UCSD-AML1 (cell line): Measurements from ENCODE around the gene PEAK3.
A peak's percentile ranks its signal among the peaks of the same experiment; 100 is the strongest.

ENCODE experiments used
- DNase-seq: peaks from one replicate; lab custom pipeline; 2025; ENCODE audit not compliant: unreplicated experiment; lab: John Stamatoyannopoulos, UW

The PEAK3 gene

DNA sequence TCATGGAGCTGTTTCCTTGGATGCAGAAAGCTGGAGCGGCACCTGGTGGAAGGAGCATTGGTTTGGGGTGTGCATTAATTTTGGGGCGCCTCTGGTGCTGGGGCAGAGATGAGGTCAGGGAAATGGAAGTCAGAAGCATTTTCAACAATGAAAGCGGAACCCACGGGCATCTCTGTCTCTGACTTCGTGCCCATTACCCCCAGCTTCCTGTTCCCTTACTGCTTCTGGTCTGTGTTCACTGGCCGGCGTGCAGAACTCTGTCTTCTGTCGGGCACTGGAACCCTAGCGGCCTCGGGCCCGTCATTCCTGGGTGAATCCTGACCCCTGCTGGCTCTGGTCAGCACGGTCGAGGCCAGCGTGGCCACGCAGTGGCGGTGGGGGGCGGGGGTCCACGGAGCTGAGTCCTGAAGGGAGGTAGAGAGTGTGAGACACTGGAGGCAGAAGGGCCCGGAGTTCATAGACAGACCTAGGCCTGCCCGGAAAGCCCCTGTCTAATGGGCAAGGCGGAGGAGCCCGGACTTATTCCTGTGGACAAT lies 33.9 kb upstream of the PEAK3 start:
- peak; percentile 86 for DNase-seq

DNA sequence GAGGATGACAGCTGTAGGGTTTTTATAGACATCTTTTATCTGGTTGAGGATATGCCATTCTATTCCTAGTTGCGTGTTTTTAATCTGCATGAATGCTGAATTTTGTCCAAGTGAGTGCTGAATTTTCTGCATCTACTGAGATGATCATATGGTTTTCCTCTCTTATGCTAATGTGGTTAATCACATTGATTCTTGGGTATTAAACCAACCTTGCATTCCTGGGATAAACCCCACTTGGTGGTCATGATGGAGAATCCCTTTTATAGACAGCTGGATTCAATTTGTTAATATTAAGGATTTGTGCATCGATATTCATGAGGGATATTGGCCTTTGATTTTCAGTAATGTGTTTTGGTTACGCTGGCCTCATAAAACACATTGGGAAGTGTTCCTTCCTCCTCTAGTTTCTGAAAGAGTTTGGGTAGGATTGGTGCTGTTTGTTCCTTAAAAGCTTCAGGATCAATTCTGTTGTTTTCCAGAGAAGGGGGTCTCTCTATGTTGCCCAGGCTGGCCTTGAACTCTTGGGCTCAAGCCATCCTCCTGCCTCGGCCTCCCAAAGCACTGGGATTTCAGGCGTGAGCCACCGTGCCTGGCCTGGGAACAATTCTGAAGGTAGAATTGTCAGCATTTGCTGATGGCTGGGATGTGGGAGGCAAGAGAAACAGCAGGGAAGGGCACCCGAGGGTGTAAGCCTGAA lies 33.3 kb upstream of the PEAK3 start:
- DNase-seq: no peak

DNA sequence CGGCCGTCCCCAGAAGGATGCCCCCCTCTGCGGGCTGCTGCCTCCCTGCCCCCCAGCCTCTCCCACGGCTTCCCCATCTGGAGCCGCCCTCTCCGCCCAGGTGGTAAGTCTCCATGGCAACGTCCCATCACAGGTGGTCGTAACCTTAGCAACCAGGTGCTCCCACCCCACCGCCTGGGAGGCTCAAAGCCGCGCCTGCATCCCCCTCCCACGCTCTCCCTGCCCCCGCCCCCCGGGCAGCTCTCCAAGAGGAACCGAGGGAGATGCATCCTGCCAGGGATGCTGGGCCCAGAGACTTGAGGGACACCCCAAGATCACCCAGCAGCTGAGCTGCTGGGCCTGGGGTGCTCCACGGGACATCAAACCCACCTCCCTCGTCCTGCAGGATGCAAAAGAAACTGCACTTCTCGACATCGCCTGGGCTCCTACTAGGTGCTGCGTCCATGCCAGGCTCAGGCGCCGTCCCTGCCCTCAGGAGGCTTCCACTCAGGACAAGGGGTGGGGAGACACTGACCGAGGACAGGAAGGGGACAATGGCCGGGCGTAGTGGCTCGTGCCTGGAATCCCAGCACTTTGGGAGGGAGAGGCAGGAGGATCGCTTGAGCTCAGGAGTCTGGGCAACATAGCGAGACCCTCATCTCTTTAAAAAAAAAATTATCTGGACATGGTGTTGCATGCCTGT lies 31.0 kb upstream of the PEAK3 start:
- no peak for DNase-seq

DNA sequence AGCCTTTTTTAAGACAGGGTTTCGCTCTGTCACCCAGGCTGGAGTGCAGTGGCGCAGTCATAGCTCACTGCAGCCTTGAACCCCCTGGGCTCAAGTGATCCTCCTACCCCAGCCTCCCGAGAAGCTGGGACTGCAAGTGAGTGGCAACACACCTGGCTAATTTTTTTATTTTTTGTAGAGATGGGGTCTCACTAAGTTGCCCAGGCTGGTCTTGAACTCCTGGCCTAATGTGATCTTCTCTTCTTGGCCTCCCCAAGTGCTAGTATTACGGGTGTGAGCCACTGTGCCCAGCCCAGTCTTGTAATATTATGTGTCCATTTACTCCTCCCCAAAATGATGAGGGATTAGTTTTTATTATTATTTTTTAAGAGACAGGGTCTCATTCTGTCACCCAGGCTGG lies 29.1 kb upstream of the PEAK3 start:
- no peak for DNase-seq

DNA sequence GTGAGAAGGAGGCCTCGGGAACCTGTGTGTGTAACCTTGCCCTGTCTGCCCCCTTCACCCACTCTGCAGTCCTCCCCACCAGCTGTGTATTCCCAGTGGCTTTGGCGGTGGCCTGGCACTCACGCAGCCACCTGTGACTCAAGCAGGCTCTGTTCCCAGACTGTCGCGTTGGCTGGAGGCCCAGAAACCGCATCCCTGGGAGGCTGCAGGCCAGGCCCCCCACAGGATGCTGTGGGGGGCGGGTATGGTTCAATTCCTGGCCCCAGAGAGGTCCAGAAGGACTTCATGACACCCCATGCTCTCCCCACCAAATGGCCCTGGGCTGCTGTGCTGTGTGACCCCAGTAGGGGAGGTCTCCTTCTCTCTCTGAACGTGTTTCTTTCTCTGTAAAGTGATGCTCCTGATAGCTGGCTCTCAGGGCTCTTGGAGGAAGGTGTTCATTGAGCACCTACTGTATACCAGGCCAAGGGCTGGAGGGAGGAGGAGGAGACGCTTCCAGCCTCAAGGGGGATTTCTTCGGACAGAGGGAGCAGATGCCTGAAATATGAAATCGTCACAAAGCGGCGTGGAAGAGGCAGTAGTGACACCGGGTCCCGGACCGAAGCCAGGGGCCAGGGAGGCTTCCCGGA lies 27.9 kb upstream of the PEAK3 start:
- no peak for DNase-seq

DNA sequence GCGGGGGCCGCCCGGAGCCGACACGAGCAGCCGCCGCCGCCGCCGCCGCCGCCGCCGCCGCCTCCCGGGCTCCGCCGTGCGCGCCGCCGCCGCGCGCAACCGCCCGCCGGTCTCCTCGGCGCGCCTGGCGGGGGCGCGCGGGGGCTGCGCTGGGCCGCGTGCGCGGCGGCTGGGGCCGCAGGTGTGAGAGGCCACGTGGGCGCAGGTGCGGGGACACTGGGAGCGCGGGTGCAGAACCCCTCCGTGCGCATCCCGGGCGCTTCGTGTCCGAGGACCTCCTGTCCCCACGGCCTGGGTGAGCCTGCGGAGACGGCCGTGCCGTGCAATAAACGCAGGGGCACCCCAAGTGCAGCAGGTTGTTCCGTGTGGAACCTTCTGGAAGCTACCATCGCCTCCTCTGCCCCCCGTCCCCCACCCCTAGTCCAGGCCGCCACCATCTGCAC lies 26.2 kb upstream of the PEAK3 start, which contains the start of gene LINGO3:
TSS of gene LINGO3 (minus strand) at position 41 of the 443 bp plus-strand sequence. CDS start 16,378 bp downstream, outside the sequence.
- no peak for DNase-seq

DNA sequence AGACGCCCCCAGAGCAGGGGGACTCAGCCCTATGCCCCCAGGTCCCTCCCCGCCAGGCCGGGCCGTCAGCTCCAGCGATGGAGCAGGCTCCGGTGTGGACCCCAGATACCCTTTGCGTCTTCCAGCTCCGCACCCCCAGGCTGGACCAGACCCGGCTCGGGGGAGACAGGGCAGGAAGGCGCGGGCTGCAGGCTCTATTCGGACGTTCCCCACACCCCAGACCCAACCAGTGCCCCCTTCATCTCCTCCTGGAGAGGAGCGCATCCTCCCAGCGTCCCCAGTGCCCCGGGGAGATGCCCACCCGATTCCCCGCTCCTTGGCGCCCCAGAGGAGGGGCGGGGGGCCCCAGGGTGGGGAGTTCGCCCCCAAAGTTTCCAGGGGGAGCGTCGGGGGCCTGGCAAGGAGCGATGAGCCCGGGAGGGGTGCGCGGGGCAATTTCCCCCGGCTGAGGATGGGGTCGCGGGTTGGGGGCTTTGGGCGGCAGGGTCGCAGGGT lies 25.6 kb upstream of the PEAK3 start:
- DNase-seq: no peak

DNA sequence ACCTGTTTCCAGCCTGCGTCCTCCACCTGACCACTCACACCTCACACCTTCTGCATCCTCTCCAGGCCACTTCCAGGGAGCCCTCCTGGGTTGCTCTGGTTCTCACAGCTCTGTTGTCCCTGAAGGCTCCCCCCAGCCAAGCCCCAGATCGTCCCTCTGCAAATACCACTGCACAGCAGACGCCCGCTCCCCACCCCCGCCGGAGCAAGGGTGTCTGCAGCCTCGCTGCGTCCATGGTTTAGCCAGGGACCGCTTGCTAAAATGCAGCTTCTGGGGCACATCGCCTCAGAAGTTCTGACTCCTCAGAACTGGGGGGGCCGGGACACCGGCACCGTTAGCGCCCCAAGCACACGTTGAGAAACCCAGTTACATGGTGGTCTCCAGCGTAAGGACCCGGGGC lies 25.0 kb upstream of the PEAK3 start:
- DNase-seq: no peak

DNA sequence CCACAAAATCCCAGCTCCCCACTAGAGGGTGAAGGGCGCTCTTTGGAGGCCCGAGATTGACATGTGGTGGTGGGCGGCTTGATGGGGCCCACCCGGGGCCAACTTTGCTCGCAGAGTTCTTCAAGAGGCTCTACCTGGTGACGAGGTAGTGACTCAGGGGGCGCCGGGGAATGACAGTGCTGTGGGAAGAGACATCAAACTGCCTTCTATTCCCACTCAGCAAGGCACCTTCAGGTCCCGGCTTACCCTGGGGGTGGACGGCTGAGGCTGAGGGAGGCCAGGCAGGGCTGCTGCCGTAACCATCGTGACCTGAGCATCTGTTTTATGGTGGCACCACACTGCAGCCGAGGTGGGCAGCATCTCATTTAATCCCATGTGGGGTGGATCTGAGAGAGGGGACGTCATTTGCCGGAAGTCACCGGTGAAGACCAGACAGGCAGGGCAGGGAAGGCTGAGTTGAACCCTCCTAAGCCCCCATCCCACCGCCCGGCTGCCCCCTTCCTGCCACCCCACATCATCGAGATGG lies 24.4 kb upstream of the PEAK3 start:
- DNase-seq: no peak

DNA sequence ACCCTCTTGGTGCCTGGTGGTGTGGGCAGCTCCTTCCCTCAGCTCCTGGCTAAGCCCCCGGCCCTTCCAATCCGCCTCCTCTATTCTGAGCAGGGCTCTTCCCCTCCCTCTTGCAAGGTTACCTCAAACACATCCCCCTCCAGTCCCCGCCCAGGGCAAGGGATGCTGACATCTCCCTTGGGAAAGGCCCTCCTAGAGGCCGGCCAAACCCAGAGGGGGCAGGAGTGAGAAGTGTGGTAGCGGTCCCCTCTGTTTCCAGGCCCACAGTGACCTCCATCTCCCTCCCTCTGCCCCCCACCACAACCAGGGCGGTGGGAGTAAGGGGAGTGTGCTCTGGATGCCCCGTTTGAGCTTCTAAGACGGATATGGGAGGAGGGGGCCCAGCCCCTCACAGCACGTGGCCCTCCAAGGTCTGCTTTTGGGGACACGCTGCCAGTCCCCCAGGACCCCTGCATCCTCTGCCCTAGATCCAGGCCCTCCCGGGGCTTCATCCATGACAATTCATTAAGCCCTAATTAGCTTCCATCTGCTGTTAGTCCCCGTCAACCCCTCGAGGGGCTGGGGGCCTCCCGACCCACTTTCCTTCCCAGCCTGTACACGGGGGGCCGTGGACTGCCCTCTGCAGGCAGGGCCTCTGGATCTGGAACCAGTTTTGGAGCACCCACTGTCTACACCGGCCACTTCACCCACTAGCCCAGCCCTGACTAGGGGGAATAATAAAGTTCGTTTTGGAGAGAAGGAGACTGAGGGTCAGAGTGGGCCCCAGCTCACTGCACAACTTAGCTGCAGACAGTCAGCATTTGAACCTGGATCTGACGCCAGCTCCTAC lies 23.7 kb upstream of the PEAK3 start:
- DNase-seq: no peak

DNA sequence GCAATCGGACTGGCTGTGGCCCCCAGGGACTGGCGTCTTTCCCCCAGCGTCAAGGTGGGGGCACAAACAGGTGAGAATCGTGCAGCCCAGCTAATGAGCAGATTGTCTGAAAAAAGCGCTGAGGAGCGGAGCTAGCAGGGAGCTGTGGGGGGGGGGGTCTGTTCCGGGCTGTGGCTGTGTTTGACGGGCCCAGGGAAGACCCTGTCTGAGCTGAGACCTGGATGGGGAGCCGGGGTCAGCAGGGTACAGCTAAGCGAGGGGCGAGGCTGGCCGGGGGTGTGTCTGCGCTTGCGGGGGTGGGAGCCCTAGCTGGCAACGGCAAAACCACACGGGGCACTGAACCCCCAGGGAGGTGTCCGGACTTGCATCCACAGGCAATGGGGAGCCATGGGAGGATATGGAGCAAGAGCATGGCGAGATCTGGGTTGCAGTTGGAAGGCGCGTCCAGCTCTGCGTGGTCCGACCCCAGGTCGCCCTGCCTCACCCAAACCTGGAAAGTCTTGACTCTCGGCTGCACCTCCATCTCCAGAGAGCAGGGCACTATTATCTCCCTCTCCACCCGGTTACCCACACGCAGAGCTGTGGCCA lies 21.3 kb upstream of the PEAK3 start:
- no peak for DNase-seq

DNA sequence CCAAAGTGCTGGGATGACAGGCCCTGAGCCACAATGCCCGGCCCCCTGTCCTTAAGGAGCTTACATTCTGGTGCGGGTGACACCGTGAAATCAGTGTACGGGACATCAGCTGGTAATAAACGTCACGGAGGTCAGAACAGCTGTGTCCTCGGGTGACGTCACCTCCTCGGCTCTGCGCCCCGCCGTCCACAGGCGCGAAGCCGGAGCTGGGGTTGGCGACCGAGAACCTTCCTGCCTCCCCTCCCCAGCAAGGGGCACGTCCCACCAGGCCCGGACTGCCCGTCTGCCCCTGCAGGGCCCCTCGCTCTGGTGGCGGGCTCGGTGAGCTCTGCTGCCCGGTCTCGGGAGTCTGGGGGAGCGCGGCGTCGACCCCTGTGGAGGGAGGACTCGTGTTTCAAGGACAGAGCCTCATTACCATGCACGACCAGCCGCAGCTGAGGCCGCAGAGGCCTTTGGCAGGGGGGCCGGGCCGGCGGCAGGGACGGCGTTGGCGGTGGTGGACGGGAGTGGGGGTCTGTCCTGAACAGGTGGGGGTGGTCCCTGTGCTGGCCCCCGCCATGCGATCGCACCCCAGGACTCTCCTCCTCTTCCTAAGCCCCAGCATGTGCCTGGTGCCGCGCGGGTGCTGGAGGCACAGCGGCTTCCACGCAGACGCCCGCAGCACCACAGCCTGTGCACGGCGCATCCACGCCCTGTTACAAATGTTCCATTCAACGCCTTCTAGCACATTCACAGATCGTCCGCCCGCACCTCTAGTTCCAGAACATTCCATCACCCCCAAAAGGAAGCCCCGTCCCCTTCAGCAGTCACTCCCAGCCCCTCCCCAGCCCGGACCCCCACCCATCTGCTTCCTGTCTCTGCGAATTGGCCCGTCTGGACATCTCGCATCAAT lies 20.6 kb upstream of the PEAK3 start:
- DNase-seq: no peak

DNA sequence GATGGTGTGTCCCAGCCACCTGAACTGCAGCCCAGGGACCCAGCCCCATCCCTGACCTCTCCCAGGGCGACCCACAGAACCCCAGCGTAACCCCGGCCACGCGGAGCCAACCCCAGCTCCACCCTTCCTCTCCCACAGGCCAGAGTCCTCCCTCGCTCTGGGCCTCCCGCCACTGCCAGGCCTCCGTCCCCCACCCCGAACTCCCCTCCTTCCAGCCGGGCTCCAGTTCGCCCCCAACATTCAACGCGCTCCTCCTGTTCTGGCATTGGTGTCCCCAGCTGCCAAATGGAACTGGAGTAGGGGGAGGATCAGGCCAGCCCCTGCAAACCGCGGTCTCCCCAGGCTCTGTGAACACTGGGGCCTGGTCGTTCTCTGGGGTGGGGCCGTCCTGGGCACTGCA lies 18.6 kb upstream of the PEAK3 start:
- DNase-seq: no peak

DNA sequence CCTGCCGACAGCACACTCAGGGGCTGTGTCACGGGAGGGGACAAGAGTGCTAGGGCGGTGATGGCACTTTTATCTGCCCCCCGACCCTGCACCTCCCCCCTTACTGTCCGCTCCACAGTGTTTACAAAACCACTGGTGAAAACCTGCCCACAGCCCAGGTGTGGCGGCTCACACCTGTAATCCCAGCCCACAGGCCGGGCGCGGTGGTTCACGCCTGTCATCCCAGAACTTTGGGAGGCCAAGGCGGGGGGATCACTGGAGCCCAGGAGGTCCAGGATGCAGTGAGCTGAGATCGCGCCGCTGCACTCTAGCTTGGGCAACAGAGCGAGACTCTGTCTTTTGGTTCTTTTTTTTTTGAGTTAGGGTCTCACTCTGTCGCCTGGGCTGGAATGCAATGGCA lies 14.2 kb upstream of the PEAK3 start:
- no peak for DNase-seq

DNA sequence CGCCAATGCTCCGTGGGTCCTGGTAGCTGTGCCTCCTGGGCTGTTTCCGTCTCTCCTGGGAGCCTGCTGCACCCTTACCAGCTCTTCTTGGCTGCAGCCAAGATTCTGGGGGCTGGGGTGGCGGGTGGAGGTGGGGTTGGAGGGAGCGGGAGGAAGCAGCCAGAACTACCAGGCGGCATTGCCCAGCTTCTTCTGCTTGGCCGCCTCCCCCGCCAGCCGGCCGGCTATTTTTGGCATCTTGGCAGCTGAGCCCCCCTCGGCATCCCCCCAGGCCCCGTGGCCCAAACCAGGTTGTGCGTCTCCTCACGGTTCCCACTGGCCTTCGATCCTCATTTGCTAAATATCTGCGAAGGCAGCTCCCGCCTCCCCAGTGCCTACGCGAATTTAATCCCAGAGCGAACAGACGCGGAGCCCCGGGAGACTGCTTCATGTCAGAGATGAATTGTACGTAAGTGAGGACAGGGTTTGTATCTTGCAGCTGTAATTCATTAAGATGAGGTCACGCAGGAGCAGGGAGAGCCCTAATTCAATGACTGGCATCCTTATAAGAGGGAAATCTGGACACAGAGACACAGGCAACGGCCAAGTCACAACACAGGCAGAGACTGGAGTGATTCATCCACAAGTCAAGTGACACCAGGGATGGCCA lies 12.8 kb upstream of the PEAK3 start:
- DNase-seq: no peak

DNA sequence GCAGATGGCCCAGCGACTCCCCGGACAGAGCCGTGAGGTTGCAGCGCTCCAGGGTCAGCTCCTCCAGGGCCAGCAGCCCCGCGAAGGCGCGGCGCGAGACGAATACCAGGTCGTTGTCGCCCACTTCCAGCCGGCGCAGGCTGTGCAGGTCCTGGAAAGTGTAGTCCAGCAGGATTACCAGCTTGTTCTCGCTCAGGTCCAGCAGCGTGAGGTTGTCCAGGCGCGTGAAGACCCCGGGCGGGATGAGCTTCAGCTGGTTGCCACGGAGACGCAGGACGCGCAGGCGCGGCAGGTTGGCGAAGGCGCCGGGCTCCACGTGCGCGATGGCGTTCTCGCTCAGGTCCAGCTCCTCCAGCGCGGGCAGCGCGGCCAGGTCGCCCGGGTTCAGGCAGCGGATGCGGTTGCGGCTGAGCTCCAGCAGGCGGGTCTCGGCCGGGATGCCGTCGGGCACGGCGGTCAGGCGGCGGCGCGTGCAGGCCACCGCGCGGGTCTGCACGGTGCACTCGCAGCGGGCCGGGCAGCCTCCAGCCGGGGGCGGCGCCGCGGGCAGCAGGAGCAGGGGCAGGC lies 9.3 kb upstream of the PEAK3 start:
- no peak for DNase-seq

DNA sequence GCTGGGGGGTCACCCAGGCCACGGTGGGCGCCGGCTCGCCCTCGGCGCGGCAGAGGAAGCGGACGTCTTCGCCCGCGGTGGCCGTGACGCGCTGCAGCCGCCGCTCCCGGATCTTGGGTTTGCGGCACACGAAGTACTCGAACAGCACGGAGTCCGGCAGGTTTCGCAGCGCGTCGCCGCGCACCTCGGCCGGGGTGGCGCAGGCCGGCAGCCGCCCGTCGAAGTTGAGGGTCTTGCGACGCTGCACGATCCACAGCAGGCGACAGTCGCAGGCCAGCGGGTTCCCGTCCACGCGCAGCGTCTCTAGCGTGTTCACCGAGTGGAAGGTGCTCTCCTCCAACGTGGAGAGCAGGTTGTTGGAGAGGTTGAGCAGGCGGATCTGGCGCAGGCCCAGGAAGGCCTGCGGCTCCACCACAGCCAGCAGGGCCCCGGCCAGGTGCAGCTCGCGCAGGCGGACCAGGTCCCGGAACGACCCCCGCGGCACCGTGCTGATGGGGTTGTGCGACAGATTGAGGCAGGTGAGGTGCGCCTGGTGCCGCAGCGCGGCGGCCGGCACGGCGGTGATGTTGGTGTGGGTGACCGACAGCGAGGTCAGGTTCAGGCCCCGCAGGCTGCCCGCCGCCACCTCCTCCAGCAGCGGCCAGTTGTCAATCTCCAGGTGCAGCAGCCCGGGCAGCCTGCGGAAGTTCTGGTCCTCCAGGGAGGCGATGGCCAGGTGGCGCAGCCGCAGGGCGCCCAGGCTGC lies 8.6 kb upstream of the PEAK3 start:
- DNase-seq: no peak
